Ovary (tissue), 3 donors: Measurements from ENCODE around the gene AP1G2.

Source experiments
- EP300 ChIP-seq: sonication (generic); formaldehyde crosslinking; IDR thresholded peaks from one replicate; pipeline ENCODE4 v1.6.1; 2017; ENCODE audit warnings: antibody characterized with exemption
- TF ChIP-seq, protein P1 (sequence below), 3 donors: fragments of 450-650 bp in 2 of 3; fragments of 200-600 bp in 1 of 3; IDR thresholded peaks; one replicate each; pipeline versions ENCODE4 v1.5.1 to v1.8.0; 2016 to 2022; ENCODE audit warnings: antibody characterized with exemption in 3 of 3, mild to moderate bottlenecking in 1 of 3
- donor health status: DM: no; HTN: no; CAD: no.

GRCh38 chr14:23612354-23612732 lies 44.8 kb upstream of the AP1G2 start:
- TF ChIP-seq, protein P1, sequence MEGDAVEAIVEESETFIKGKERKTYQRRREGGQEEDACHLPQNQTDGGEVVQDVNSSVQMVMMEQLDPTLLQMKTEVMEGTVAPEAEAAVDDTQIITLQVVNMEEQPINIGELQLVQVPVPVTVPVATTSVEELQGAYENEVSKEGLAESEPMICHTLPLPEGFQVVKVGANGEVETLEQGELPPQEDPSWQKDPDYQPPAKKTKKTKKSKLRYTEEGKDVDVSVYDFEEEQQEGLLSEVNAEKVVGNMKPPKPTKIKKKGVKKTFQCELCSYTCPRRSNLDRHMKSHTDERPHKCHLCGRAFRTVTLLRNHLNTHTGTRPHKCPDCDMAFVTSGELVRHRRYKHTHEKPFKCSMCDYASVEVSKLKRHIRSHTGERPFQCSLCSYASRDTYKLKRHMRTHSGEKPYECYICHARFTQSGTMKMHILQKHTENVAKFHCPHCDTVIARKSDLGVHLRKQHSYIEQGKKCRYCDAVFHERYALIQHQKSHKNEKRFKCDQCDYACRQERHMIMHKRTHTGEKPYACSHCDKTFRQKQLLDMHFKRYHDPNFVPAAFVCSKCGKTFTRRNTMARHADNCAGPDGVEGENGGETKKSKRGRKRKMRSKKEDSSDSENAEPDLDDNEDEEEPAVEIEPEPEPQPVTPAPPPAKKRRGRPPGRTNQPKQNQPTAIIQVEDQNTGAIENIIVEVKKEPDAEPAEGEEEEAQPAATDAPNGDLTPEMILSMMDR (IDR thresholded peaks at IDR 0.05): no peak
- TF ChIP-seq EP300: no peak
